H9 (cell line): Measurements from ENCODE around the gene TCF15. TPM values are rescaled to one million over a fixed set of nuclear protein-coding genes. Genes with fewer than 3 reads are reported as not detected.

Source experiments
- DNase-seq: peaks from one replicate; pipeline ENCODE4 v3.0.0-alpha.2; 2017
- H2AFZ ChIP-seq: one replicate; pipeline ENCODE4 v1.6.1; 2013; ENCODE audit warnings: mild to moderate bottlenecking, low read length, control low read depth, moderate library complexity
- H2AK5ac ChIP-seq: 2 replicates; pipeline ENCODE4 v1.6.1; 2013; ENCODE audit warnings: low read length, control low read depth, mixed read lengths; ENCODE audit not compliant: insufficient read length
- H2BK120ac ChIP-seq: one replicate; pipeline ENCODE4 v1.6.1; 2013; ENCODE audit warnings: low read depth, mild to moderate bottlenecking, low read length, control low read depth, inconsistent platforms; ENCODE audit not compliant: poor library complexity, severe bottlenecking
- H2BK12ac ChIP-seq: 2 replicates; pipeline ENCODE4 v1.6.1; 2013; ENCODE audit warnings: low read length, control low read depth, mixed read lengths, low read depth; ENCODE audit not compliant: insufficient read length
- H2BK15ac ChIP-seq: 2 replicates; pipeline ENCODE4 v1.6.1; 2013; ENCODE audit warnings: low read depth, low read length, control low read depth
- H2BK20ac ChIP-seq: one replicate; pipeline ENCODE4 v1.6.1; 2013; ENCODE audit warnings: low read depth, mild to moderate bottlenecking, low read length, control low read depth, inconsistent platforms; ENCODE audit not compliant: poor library complexity, severe bottlenecking
- H2BK5ac ChIP-seq: 2 replicates; pipeline ENCODE4 v1.6.1; 2013; ENCODE audit warnings: low read length, control low read depth, mixed read lengths; ENCODE audit not compliant: insufficient read length
- H3K14ac ChIP-seq: 2 replicates; pipeline ENCODE4 v1.6.1; 2013; ENCODE audit warnings: low read length, control low read depth; ENCODE audit not compliant: insufficient read depth
- H3K18ac ChIP-seq: 2 replicates; pipeline ENCODE4 v1.6.1; 2013; ENCODE audit warnings: low read depth, mild to moderate bottlenecking, mixed read lengths, low read length, control low read depth; ENCODE audit not compliant: insufficient read length
- H3K23ac ChIP-seq: 2 replicates; pipeline ENCODE4 v1.6.1; 2013; ENCODE audit warnings: low read length, control low read depth, mixed read lengths, low read depth; ENCODE audit not compliant: insufficient read length
- H3K23me2 ChIP-seq: 2 replicates; pipeline ENCODE4 v1.6.1; 2013; ENCODE audit warnings: low read depth, mild to moderate bottlenecking, mixed read lengths, low read length, control low read depth; ENCODE audit not compliant: insufficient read length, poor library complexity, severe bottlenecking
- H3K27ac ChIP-seq: 2 replicates; pipeline ENCODE4 v1.5.1; 2013; ENCODE audit warnings: low read length, control low read depth, mixed read lengths, low read depth; ENCODE audit not compliant: insufficient read length
- H3K27me3 ChIP-seq: 2 replicates; pipeline ENCODE4 v1.6.1; 2013; ENCODE audit warnings: low read length, control low read depth, inconsistent platforms; ENCODE audit not compliant: insufficient read depth
- H3K4ac ChIP-seq: 2 replicates; pipeline ENCODE4 v1.6.1; 2013; ENCODE audit warnings: low read depth, mild to moderate bottlenecking, control low read depth, inconsistent platforms, low read length, moderate library complexity
- H3K4me1 ChIP-seq: 2 replicates; pipeline ENCODE4 v1.6.1; 2013; ENCODE audit warnings: low read length, control low read depth, inconsistent platforms; ENCODE audit not compliant: insufficient read depth
- H3K4me2 ChIP-seq: 2 replicates; pipeline ENCODE4 v1.6.1; 2013; ENCODE audit warnings: low read length, control low read depth, mixed read lengths; ENCODE audit not compliant: insufficient read length, insufficient read depth
- H3K56ac ChIP-seq: 2 replicates; pipeline ENCODE4 v1.6.1; 2013; ENCODE audit warnings: low read depth, mild to moderate bottlenecking, mixed read lengths, low read length, control low read depth; ENCODE audit not compliant: insufficient read length
- H3K79me1 ChIP-seq: 2 replicates; pipeline ENCODE4 v1.6.1; 2013; ENCODE audit warnings: low read depth, mild to moderate bottlenecking, moderate library complexity, low read length, control low read depth, inconsistent platforms; ENCODE audit not compliant: insufficient read depth, poor library complexity, severe bottlenecking
- H3K79me2 ChIP-seq: 2 replicates; pipeline ENCODE4 v1.6.1; 2013; ENCODE audit warnings: low read length, control low read depth, inconsistent platforms; ENCODE audit not compliant: insufficient read depth
- H3K9ac ChIP-seq: 2 replicates; pipeline ENCODE4 v1.6.1; 2013; ENCODE audit warnings: low read length, control low read depth, mixed read lengths; ENCODE audit not compliant: insufficient read length; ENCODE audit errors: extremely low read depth
- H3K9me3 ChIP-seq: one replicate; pipeline ENCODE4 v1.6.1; 2013; ENCODE audit warnings: low read depth, low read length, inconsistent platforms; ENCODE audit not compliant: control insufficient read depth
- H3T11ph ChIP-seq: one replicate; pipeline ENCODE4 v1.6.1; 2013; ENCODE audit warnings: mild to moderate bottlenecking, low read length, control low read depth, inconsistent platforms
- H4K20me1 ChIP-seq: one replicate; pipeline ENCODE4 v1.6.1; 2013; ENCODE audit not compliant: control insufficient read depth, insufficient read length, insufficient read depth
- H4K5ac ChIP-seq: 2 replicates; pipeline ENCODE4 v1.6.1; 2013; ENCODE audit warnings: low read depth, mild to moderate bottlenecking, mixed read lengths, low read length, control low read depth; ENCODE audit not compliant: insufficient read length
- H4K8ac ChIP-seq: replicated peaks from 2 replicates; pipeline ENCODE4 v1.6.1; 2013; ENCODE audit warnings: low read length, control low read depth, mixed read lengths, low read depth; ENCODE audit not compliant: insufficient read length
- H4K91ac ChIP-seq: 2 replicates; pipeline ENCODE4 v1.6.1; 2013; ENCODE audit warnings: low read depth, mild to moderate bottlenecking, moderate library complexity, mixed read lengths, low read length, control low read depth; ENCODE audit not compliant: insufficient read length
- H3K27ac Mint-ChIP-seq, 3 experiments: 2 replicates in 2 of 3; 3 replicates in 1 of 3; pipeline ENCODE4 v1.8.0; 2020 to 2021; ENCODE audit warnings: mixed read lengths in 3 of 3, mild to moderate bottlenecking in 1 of 3, moderate library complexity in 1 of 3
- H3K27me3 Mint-ChIP-seq: 2 replicates; pipeline ENCODE4 v1.8.0; 2021; ENCODE audit warnings: low read depth, mild to moderate bottlenecking, moderate library complexity, mixed read lengths
- H3K36me3 Mint-ChIP-seq, 3 experiments: 2 replicates in 2 of 3; 3 replicates in 1 of 3; pipeline ENCODE4 v1.8.0; 2020 to 2021; ENCODE audit warnings: low read depth in 3 of 3, mixed read lengths in 3 of 3; ENCODE audit not compliant: insufficient read depth in 1 of 3
- H3K4me1 Mint-ChIP-seq, 2 experiments: 2 replicates each; pipeline ENCODE4 v1.8.0; 2020; ENCODE audit warnings: mixed read lengths in 2 of 2
- H3K4me3 Mint-ChIP-seq, 2 experiments: 2 replicates in 1 of 2; 3 replicates in 1 of 2; pipeline ENCODE4 v1.8.0; 2020 to 2021; ENCODE audit warnings: mild to moderate bottlenecking in 2 of 2, mixed read lengths in 2 of 2, moderate library complexity in 1 of 2
- H3K9me3 Mint-ChIP-seq, 2 experiments: 2 replicates in 1 of 2; 3 replicates in 1 of 2; pipeline ENCODE4 v1.8.0; 2020; ENCODE audit warnings: mild to moderate bottlenecking in 2 of 2, mixed read lengths in 2 of 2, moderate library complexity in 1 of 2
- CTCF ChIP-seq: fragments of 200-600 bp; sonication (generic); conservative IDR thresholded peaks from 3 replicates; pipeline ENCODE4 v1.8.0; 2021; ENCODE audit warnings: antibody characterized with exemption, mild to moderate bottlenecking
- WGBS: extraction: QIAGEN DNeasy Blood & Tissue Kit; methylation state at CpG from one replicate; pipeline ENCODE4 v1.1.7; 2013; ENCODE audit warnings: missing lambda C conversion rate, low lambda C conversion rate, mixed read lengths; ENCODE audit not compliant: insufficient read length; ENCODE audit errors: extremely low coverage; 5-methylcytosine and 5-hydroxymethylcytosine counted together
- total RNA-seq: library from RNA; stranded (reverse); gene quantifications from 2 replicates; pipeline ENCODE4 v1.2.1, GENCODE V29; 2021

The TCF15 gene
- total RNA-seq, 1 experiment from 2014 or later, result 2.0 TPM

DNA sequence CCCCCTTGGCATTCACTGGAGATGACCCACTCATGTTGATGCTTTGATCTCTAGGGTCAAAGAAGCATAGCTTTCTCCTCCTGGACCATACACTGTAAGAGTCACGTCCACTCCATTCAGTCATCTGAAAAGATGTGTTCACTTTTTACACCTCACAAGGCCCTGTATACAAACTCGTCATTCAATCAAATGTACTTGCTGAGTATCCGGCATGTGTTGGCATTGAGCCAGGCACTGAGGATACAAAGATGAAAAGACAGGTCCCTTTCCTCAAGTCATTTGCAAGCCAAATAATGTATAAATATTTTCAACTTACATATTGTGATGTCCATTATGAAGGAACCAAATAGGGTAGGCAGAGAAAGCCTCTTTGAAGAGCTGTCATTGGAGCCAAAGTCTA, 34.0 kb downstream of the TCF15 start:
- Mint-ChIP-seq H3K9me3 (no peaks in the 10 kb centered on the region), H3K36me3 (peaks cover 0 to 1% (median 0%) of the 10 kb centered on the region in 3 experiments; a peak in 1 of 7 replicates), H3K4me1 (peaks cover 41 to 45% of the 10 kb centered on the region in 2 experiments), H3K27me3 (peaks cover 21% of the 10 kb centered on the region), H3K4me3 (no peak overlapping the region), H3K27ac (no peak overlapping the region)
- Histone ChIP-seq H3K79me2 (no peaks in the 10 kb centered on the region), H3K18ac (no peak overlapping the region), H3T11ph (no peak overlapping the region), H3K79me1 (no peaks in the 10 kb centered on the region), H2BK120ac (no peak overlapping the region), H3K9me3 (no peaks in the 10 kb centered on the region), H2BK20ac (no peak overlapping the region), H3K56ac (no peak overlapping the region), H3K27me3 (no peaks in the 10 kb centered on the region), H4K91ac (no peak overlapping the region), H3K23me2 (no peaks in the 10 kb centered on the region), H3K4me1 (peaks cover 11% of the 10 kb centered on the region), H3K9ac (no peak overlapping the region), H3K4me2 (no peak overlapping the region), H4K8ac (no peak overlapping the region), H2BK5ac (no peak overlapping the region), H2AK5ac (no peak overlapping the region), H2BK12ac (no peak overlapping the region), H3K14ac (no peak overlapping the region), H2AFZ (no peak overlapping the region), H3K23ac (no peak overlapping the region), H2BK15ac (no peak overlapping the region), H4K5ac (no peak overlapping the region), H4K20me1 (no peaks in the 10 kb centered on the region), H3K4ac (no peak overlapping the region), H3K27ac (no peak overlapping the region)
- DNase-seq, result no peak
- no peak for TF ChIP-seq CTCF
- no CpG with 5 or more reads among the region's 3 CpGs for WGBS
